Hepatocyte (in vitro differentiated cells): ENCODE data around the gene PIGV. TPM values are rescaled to one million over a fixed set of nuclear protein-coding genes. Genes with fewer than 3 reads are reported as not detected.

Source experiments
- DNase-seq: peaks from one replicate; pipeline ENCODE4 v3.0.0-alpha.2; 2016; ENCODE audit warnings: low spot score
- H2AFZ ChIP-seq: fragments of 200-600 bp; sonication (generic); 2 replicates; pipeline ENCODE4 v1.6.0; 2016; ENCODE audit warnings: antibody characterized with exemption, mild to moderate bottlenecking
- H3K27ac ChIP-seq: fragments of 200-600 bp; sonication (generic); 2 replicates; pipeline ENCODE4 v1.5.1; 2016; ENCODE audit warnings: mild to moderate bottlenecking
- H3K27me3 ChIP-seq: fragments of 200-600 bp; sonication (generic); 2 replicates; pipeline ENCODE4 v1.6.1; 2016
- H3K36me3 ChIP-seq: fragments of 200-600 bp; sonication (generic); replicated peaks from 2 replicates; pipeline ENCODE4 v1.5.1; 2016; ENCODE audit warnings: low read depth; ENCODE audit not compliant: insufficient read depth
- H3K4me1 ChIP-seq: fragments of 200-600 bp; sonication (generic); 2 replicates; pipeline ENCODE4 v1.5.1; 2016; ENCODE audit warnings: mild to moderate bottlenecking, moderate library complexity; ENCODE audit not compliant: insufficient read depth
- H3K4me2 ChIP-seq: fragments of 200-600 bp; sonication (generic); 2 replicates; pipeline ENCODE4 v1.6.0; 2016
- H3K4me3 ChIP-seq: fragments of 200-600 bp; sonication (generic); 2 replicates; pipeline ENCODE4 v1.5.1; 2016; ENCODE audit warnings: mild to moderate bottlenecking
- H3K79me2 ChIP-seq: fragments of 200-600 bp; sonication (generic); 2 replicates; pipeline ENCODE4 v1.6.0; 2017; ENCODE audit warnings: mild to moderate bottlenecking
- H3K9me2 ChIP-seq: fragments of 200-600 bp; sonication (generic); replicated peaks from 2 replicates; pipeline ENCODE4 v1.6.0; 2017; ENCODE audit warnings: mild to moderate bottlenecking; ENCODE audit not compliant: insufficient read depth
- H3K9me3 ChIP-seq: fragments of 200-600 bp; sonication (generic); 2 replicates; pipeline ENCODE4 v1.5.1; 2016; ENCODE audit warnings: low read depth, mild to moderate bottlenecking
- H4K20me1 ChIP-seq: fragments of 200-600 bp; sonication (generic); 2 replicates; pipeline ENCODE4 v1.6.0; 2016; ENCODE audit warnings: mild to moderate bottlenecking; ENCODE audit not compliant: insufficient read depth, poor library complexity, severe bottlenecking
- CTCF ChIP-seq: fragments of 200-600 bp; sonication (generic); IDR thresholded peaks from 2 replicates; pipeline ENCODE4 v1.5.1; 2016; ENCODE audit warnings: antibody characterized with exemption, mild to moderate bottlenecking; ENCODE audit not compliant: poor library complexity
- EZH2 ChIP-seq: fragments of 200-600 bp; sonication (generic); IDR thresholded peaks from 2 replicates; pipeline ENCODE4 v1.6.1; 2016; ENCODE audit warnings: antibody characterized with exemption, mild to moderate bottlenecking, borderline replicate concordance
- EZH2phosphoT487 ChIP-seq: fragments of 200-600 bp; sonication (generic); IDR thresholded peaks from one replicate; pipeline ENCODE4 v1.6.1; 2018; ENCODE audit warnings: antibody characterized with exemption, mild to moderate bottlenecking, low read depth, moderate library complexity; ENCODE audit not compliant: unreplicated experiment, severe bottlenecking
- WGBS: methylation state at CpG from one replicate; pipeline ENCODE4 v1.1.6; 2016; ENCODE audit warnings: low lambda C conversion rate; ENCODE audit errors: missing lambda C conversion rate; 5-methylcytosine and 5-hydroxymethylcytosine counted together
- polyA plus RNA-seq: library from polyadenylated mRNA; unstranded; fragments of >200 nt; fragmentation: Nextera tagmentation; extraction: Ambion mirVana; gene quantifications from 2 replicates; pipeline ENCODE4 v1.2.1, GENCODE V29; 2016
- total RNA-seq: library from RNA; depleted of rRNA; stranded (reverse); fragments of >200 nt; gene quantifications from 2 replicates; pipeline ENCODE4 v1.2.3, GENCODE V29; 2014

Gene PIGV
- total and polyA plus RNA-seq, 2 experiments from 2014 or later, result 21.2 to 22.0 TPM

GRCh38 chr1:26758358-26758757 is 29.4 kb upstream of the PIGV start:
- Histone ChIP-seq H3K9me2 (no peaks in the 10 kb centered on the region), H3K27me3 (no peaks in the 10 kb centered on the region), H3K9me3 (no peaks in the 10 kb centered on the region), H3K79me2 (peaks cover 95% of the 10 kb centered on the region), H3K36me3 (peaks cover 3% of the 10 kb centered on the region), H2AFZ (no peak overlapping the region), H3K4me3 (no peak overlapping the region), H3K4me2 (no peak overlapping the region), H4K20me1 (peaks cover 52% of the 10 kb centered on the region), H3K4me1 (no peaks in the 10 kb centered on the region), H3K27ac (no peak overlapping the region)
- TF ChIP-seq EZH2, result no peak
- no peak for TF ChIP-seq EZH2phosphoT487
- no peak for TF ChIP-seq CTCF
- 96% methylated on average over 3 of the region's 3 CpGs for WGBS
- no peak for DNase-seq

GRCh38 chr1:26759531-26759930 is 28.2 kb upstream of the PIGV start:
- H3K9me2 ChIP-seq, result no peaks in the 10 kb centered on the region
- H2AFZ ChIP-seq, result no peak overlapping the region
- H3K9me3 ChIP-seq, result no peaks in the 10 kb centered on the region
- no peak overlapping the region for H3K27ac ChIP-seq
- no peak for DNase-seq
- no peak overlapping the region for H3K4me3 ChIP-seq
- TF ChIP-seq EZH2phosphoT487, result no peak
- TF ChIP-seq CTCF, result no peak
- H3K36me3 ChIP-seq, result peaks cover 3% of the 10 kb centered on the region
- no peak overlapping the region for H3K4me2 ChIP-seq
- no peaks in the 10 kb centered on the region for H3K4me1 ChIP-seq
- peaks cover 95% of the 10 kb centered on the region for H3K79me2 ChIP-seq
- peaks cover 45% of the 10 kb centered on the region for H4K20me1 ChIP-seq
- H3K27me3 ChIP-seq, result no peaks in the 10 kb centered on the region

GRCh38 chr1:26761217-26761616 is 26.5 kb upstream of the PIGV start:
- no peaks in the 10 kb centered on the region for H3K9me3 ChIP-seq
- 83% methylated on average over 3 of the region's 3 CpGs for WGBS
- TF ChIP-seq CTCF, result no peak
- TF ChIP-seq EZH2, result no peak
- no peak for TF ChIP-seq EZH2phosphoT487
- no peaks in the 10 kb centered on the region for H3K27me3 ChIP-seq
- H3K4me2 ChIP-seq, result no peak overlapping the region
- H3K4me1 ChIP-seq, result no peaks in the 10 kb centered on the region
- no peak overlapping the region for H3K27ac ChIP-seq
- no peak overlapping the region for H3K4me3 ChIP-seq
- H3K79me2 ChIP-seq, result peaks cover 89% of the 10 kb centered on the region
- H4K20me1 ChIP-seq, result peaks cover 41% of the 10 kb centered on the region
- H3K36me3 ChIP-seq, result peaks cover 6% of the 10 kb centered on the region
- H2AFZ ChIP-seq, result no peak overlapping the region
- no peak for DNase-seq
- H3K9me2 ChIP-seq, result no peaks in the 10 kb centered on the region

GRCh38 chr1:26767714-26768113 is 20.0 kb upstream of the PIGV start:
- H3K4me2 ChIP-seq, result no peak overlapping the region

More at GRCh38 chr1:26767714-26768113, 20.0 kb upstream of the PIGV start:
- H3K4me3 ChIP-seq, result no peak overlapping the region
- TF ChIP-seq CTCF (no peak), EZH2 (no peak), EZH2phosphoT487 (no peak)
- no peak overlapping the region for H3K27ac ChIP-seq
- peaks cover 26% of the 10 kb centered on the region for H4K20me1 ChIP-seq
- no peak overlapping the region for H2AFZ ChIP-seq
- H3K27me3 ChIP-seq, result no peaks in the 10 kb centered on the region
- 96% methylated on average over 4 of the region's 4 CpGs for WGBS
- DNase-seq, result no peak
- no peaks in the 10 kb centered on the region for H3K9me3 ChIP-seq
- peaks cover 9% of the 10 kb centered on the region for H3K36me3 ChIP-seq
- peaks cover 21% of the 10 kb centered on the region for H3K4me1 ChIP-seq
- H3K9me2 ChIP-seq, result no peaks in the 10 kb centered on the region
- peaks cover 59% of the 10 kb centered on the region for H3K79me2 ChIP-seq
